Left forelimb (tissue), 1 donor: ENCODE data around the gene ZNF831.
A peak's percentile ranks its signal among the peaks of the same experiment; 100 is the strongest.

Source experiments
- DNase-seq: peaks from one replicate; pipeline ENCODE4 v3.0.0-alpha.2; 2018; ENCODE audit warnings: low spot score

The ZNF831 gene

DNA sequence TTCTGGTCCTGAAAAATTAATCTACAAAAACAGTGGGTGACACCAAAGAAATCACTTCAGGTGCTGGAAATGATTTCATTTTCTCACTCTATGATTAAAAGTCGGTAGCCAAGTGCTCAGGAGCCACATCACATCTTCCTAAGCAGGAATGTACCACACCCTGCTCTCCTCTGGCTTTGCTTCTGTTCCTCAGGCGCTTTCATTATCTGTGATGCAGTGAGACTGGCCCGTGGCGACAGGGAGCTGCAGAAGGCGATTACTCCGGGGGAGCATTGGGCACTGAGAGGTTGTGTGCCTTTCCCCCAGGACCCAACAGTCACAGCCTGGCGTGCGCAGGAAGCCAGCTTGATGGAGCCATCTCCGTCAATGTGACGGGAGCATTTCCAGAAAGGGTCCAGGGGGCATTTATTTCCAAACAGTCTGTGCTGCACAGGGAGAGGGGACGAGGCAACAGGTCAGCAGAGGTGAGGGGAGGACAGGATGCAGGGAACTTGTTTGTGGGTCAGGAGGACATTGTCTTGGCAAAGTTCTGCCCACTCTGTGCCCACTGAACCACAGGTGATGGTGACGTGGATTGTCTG lies 5.6 kb upstream of the ZNF831 start:
- DNase-seq: peak; percentile 37

- no peak for DNase-seq
Observed at GRCh38 chr20:59158673-59159072, 4.9 kb upstream of the ZNF831 start.

GRCh38 chr20:59159091-59159490 lies 4.5 kb upstream of the ZNF831 start:
- no peak for DNase-seq

GRCh38 chr20:59159493-59160376 lies 3.9 kb upstream of the ZNF831 start:
- DNase-seq: no peak

DNA sequence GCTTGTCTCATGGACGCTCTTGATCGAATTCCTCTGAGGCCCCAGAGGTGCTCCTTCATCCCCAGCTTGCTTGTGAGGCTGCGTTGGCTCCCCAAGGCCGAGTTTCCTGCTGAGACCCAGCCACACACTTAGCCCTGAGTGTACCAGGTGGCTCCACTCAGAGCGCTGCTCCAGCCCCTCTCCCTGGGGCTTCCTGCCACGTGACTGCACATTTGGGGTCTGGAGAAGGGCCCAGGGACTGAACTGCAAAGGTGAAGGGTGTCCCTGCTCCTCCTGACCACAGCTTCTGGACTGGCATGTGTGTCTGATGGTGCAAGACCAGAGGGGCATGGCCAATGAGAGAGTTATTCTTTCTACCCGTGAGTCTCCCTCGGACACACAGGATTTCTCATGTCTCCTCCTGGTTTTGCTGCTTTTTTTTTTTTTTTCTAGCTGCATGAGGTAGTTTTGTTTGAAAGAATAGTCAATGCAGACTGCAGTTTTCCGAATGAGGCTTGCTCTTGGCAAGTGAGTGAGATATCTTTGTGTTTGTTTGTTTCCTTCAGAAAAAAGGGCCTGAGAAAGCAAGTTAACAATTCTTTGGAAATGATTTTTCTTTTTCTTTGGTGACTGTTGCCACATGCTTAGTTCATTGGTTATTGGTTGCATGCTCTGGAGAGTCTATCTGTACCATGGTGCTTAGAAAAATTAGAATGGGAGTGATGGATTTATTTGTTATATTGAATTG lies 3.1 kb upstream of the ZNF831 start:
- DNase-seq: no peak

DNA sequence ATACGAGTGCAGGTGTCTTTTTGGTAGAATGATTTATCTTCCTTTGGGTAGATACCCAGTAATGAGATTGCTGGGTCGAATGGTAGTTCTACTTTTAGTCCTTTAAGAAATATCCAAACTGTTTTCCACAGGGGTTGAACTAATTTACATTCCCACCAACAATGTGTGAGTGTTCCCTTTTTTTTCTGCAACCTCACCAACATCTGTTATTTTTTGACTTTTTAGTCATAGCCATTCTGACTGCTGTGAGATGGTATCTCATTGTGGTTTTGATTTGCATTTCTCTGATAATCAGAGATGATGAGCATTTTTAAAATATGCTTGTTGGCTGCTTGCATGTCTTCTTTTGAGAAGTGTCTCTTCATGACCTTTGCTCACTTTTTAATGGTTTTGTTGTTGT lies 1.9 kb upstream of the ZNF831 start:
- no peak for DNase-seq

GRCh38 chr20:59164686-59165391 lies 1.2 kb downstream of the ZNF831 start:
- DNase-seq: no peak

DNA sequence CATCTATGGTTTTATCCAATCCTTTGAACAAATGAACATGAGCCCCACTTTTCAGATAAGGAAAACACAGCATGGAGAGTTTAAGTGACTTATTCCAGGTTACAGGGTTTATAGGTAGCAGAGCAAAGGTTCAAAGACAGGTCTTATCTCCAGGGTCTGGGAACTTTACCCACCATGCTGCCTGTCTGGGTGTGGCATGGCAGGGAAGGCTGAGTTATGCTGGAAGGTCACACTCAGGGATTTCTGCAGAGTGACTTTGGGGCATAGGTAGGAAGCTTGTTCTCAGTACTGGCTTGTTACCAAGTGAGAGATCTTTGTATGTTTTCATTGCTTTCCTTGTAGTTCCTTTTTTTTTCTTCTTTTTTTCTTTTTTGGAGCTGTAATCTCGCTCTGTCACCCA lies 1.8 kb downstream of the ZNF831 start:
- no peak for DNase-seq

GRCh38 chr20:59165891-59166709 lies 2.5 kb downstream of the ZNF831 start:
- no peak for DNase-seq

DNA sequence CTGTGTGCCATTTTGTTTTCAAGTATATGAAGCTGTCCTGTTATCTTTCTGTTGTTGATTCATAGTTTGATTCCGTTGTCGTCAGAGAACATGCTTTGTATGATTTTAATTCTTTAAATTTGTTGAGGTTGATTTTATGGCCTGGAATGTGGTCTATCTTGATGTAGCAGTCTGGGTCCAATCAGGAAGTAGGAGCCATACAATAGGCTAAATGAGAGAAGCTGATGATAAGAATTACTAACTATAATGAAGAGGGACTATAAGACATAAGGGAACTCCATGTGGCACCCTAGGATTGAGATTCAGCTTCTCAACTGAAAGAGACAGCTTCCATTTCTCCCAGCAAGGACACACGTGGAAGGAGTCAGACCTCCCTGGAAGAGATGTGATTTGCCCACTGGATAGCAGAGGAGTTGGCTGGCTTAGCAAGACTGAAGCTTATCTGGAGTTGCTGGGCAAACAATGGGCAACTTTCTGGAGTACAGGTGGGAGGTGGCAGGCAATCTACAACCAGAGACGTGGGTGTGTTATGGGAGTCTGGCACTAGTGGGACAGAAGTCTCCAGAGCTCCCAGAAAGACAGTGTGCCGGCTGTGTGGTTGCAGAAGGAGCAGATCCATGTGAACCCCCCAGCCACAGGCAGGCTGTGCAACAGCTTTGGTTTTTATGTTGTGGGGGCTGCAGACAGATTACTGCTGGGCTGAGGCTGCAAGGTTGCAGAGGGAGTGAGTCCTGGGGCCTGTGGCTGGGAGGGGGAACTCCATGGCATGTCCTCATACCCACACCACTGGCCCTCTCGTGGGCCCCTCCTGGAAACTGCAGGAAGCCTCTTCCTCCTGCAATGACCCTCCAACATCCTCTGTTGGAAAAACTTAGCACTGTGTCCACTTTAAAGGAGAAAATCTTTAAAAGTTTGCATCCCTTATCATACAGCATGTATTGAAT lies 7.1 kb downstream of the ZNF831 start:
- no peak for DNase-seq

DNA sequence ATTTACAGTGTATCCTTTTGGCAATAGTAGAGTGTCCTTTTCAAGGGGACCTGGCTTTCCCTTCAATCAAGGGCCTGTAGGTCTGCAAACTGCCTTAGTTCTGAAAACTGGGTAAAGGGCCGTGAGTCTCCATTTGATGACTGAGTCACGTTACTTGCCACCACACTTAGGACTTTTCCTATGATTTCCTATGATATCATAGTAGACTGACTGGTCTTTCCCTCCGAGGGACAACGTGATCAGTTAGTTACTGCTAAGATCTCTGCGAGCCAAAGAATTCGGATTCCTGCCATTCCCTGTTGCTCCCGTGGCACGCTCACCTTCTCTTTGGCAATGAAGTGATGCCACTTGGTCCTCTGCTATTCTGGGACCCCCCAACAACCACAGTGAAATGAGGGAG lies 8.4 kb downstream of the ZNF831 start:
- no peak for DNase-seq

DNA sequence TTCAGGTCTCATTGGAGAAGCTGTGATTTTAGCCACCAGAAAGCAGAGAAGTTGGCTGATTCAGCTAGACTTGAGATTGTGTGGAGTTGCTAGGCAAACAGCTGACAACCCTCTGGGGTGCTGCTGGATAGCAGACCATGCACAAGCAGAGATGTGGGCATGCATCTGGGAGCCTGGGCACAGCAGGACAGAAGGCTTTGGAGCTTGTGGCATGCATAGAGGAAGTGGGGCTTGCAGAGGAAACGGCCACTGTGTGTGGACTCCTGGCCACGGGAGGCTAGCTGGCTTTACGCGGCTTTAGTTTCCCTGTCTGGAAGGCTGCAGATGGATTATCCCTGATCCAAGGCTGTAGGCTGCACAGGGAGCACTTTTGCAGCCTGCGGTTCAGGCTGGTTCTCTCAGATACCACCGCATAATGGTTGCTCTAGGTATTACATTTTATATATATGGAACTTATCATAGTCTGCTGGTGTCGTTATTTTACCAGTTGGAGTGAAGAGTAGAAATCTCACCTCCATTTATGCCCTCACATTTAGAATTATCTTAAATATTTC lies 10.4 kb downstream of the ZNF831 start:
- no peak for DNase-seq

DNA sequence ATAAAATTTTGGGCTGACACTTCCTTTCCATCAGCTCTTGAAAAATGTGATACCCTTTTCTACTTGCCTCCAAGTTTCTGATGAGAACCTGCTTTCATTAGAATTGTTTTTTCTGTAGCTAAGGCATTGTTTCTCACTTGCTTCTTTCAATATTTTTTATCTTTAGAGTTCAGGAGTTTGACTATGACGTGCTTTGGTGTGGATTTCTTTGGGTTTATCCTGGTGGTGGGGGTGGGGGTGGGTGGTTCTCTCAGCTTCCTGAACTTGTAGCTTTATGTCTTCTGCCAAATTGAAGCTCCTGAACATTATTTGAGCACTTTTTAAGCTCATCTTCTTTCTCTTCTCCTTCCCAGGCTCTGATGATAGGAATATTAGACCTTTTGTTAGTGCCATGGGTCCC lies 11.4 kb downstream of the ZNF831 start:
- DNase-seq: no peak

DNA sequence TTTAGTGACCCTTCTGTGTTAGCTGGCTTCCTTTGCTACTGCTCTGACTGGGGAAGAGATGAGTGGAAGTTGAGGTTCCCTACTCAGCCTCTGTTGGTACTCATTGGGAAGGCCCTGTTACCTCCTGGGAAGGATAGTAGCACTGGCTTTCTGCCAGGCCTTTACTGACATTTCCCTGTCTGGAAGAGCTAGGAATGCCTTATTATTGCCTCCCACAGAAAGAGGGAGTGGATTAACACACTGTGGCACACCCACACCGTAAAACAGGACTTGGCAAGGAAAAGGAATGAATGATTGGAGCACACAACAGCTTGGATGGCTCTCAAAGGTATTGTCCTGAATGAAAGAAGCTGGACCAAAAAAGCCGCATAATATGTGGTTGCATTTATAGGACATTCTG lies 12.2 kb downstream of the ZNF831 start:
- DNase-seq: no peak

DNA sequence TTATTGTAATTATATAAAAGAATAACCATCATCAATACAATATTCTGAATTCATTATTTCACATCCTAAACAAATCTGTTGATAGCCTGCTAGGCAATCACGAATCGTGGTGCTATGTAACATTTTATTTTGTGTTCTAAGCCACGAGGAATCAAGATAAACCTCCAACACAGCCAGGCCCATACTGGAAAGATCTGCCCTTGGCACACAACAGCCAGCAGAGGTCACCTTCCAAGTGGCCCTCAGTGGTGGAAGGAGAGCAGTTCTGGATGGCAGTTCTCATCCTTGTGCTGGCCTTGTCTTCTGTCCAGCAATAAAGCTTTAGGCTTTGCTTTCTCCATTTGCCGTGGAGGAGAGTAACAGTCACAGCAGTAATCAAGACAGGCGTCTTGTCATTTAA lies 13.2 kb downstream of the ZNF831 start:
- no peak for DNase-seq

DNA sequence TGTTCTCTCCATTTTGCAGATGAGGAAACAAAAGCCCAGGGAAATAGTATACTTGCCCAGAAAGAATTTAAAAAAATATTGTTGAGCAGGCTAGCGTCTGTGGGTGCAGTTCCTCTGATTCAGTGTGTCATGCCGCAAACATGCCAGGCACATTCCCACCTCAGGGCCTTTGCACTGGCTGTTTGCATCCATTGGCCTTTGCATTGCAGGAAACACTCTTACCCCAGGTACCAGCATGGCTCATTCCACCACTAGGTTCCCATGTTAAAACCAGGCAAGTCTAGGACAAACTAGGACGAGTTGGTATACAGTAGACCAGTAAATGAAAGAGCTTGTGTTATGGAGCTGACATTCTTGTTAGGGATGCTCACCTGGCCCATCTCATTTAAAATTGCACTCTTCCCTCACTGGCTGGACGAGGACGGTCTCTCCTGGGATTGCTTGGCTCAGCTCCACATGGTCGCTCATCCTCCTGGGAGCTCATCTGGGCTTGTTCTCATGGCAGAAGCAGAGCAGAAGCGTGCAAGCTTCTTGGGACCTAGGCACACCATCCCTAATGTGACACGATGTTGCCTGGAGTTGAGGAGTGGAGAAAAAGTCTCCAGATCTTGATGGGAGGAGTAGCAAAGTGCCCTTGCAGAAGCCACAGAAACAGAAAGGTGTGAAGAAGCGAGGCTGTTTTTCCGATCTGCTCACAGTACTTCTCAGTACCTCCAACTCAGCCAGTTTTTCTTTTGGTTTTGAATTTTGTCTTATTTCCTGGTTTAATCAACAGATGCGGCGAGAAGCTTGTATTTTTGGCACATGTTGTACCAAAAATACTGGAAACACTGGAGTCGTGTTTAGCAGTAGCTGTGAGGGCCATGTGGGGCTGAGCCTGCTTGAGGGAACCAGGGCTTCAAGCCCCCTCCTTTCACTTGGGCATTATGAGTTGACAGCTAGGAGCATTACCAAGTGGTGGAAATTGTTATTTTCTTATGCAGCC lies 13.9 kb downstream of the ZNF831 start:
- DNase-seq: no peak

DNA sequence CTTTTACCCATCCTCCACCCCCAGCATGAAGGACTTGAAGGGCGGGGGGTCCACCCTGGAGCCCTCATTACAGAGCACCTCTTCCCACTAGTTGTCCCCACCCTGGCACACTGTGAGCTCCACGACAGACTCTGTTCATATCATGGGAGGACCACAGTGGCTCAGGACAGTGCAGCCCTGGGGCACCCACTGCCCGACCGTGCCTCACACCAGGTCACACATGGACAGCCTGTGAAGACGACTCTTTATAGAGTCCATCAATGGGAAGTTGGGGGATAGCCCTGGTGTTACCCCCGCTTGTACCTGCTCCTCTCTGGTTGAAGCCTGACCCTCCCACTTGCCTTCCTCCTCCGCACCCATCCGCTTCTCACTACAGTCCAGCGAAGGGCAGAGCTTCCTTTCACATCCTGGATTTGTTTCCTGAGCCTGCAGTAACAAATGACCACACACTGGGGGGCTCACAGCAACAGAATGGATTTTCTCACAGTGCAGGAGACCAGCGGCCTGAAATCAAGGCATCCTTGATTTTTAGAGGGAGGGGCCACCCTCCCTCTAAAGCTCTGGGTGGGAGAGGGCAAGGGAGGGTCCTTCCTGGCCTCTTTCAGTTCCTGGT lies 15.5 kb downstream of the ZNF831 start:
- DNase-seq: no peak

DNA sequence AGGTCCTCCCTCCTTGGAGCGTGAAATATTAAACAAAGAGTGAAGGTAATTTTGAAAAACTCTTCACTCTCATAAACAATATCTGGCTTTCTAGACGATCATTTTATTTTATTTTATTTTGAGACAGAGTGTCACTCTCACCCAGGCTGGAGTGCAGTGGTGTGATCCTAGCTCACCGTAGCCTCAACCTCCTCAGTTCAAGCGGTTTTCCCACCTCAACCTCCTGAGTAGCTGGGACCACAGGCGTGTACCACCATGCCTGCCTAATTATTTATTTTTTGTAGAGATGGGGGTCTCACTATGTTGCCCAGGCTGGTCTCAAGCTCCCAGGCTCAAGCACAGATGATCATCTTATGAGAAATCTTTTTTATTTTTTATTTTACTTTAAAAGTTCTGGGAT lies 16.4 kb downstream of the ZNF831 start:
- no peak for DNase-seq
